ENCODE data around the gene BFSP1. TPM values are rescaled to one million over a fixed set of nuclear protein-coding genes. Genes with fewer than 3 reads are reported as not detected.

The BFSP1 gene
- total and polyA plus RNA-seq, 2 donors (not counting 3 experiments of a cell fraction or from before 2014, with no cell fraction given): 3.1 to 5.2 TPM

- H3K27me3 ChIP-seq (ENCODE audit: control insufficient read depth in 2 of 2, insufficient read depth in 2 of 2, low read length in 2 of 2): peaks cover 0 to 3% of the 10 kb centered on the region in 2 experiments
- no peaks in the 10 kb centered on the region for H3K36me3 ChIP-seq (ENCODE audit: control insufficient read depth in 2 of 2, extremely low read depth in 1 of 2, insufficient read depth in 2 of 2, low read length in 2 of 2)
- CTCF ChIA-PET: interaction anchor here (1.3 to 3.6 kb wide), 2 partner anchors 14 to 642 kb away, joined by 3 to 17 read pairs; no protein-coding TSS in a partner anchor
- H3K9me3 ChIP-seq (replicated peaks; ENCODE audit: control insufficient read depth, insufficient read depth, low read length): no peaks in the 10 kb centered on the region
- no peak overlapping the region for H2AFZ ChIP-seq (ENCODE audit: low read depth, low read length)
- no TSS peak for BruUV-seq (replicated peaks)
- no peak overlapping the region for H3K9ac ChIP-seq (replicated peaks; ENCODE audit: extremely low read depth, insufficient read depth, low read length)
- no peak overlapping the region for H3K4me2 ChIP-seq (ENCODE audit: insufficient read depth, low read length)
- dilution Hi-C loops (cut with MboI; ENCODE audit: extremely low pct_ligation_motif_present, low sequenced_read_pairs): loop anchor here (25.0 kb wide), 1 partner anchor 634 kb away; no protein-coding TSS in a partner anchor
- H4K20me1 ChIP-seq (replicated peaks; ENCODE audit: control insufficient read depth, extremely low read depth, insufficient read depth, low read length): no peaks in the 10 kb centered on the region
- TF ChIP-seq CTCF (IDR thresholded peaks at IDR 0.05; ENCODE audit: extremely low read depth in 1 of 2, insufficient read depth in 1 of 2, low read depth in 1 of 2, low read length in 2 of 2): no peak
- no peak for TF ChIP-seq MYC (IDR thresholded peaks at IDR 0.05; ENCODE audit: low read depth, low read length)
- TF ChIP-seq JUN (IDR thresholded peaks at IDR 0.05; ENCODE audit: borderline replicate concordance, insufficient read depth, insufficient read length, low read depth): no peak
- TF ChIP-seq GATA2 (IDR thresholded peaks at IDR 0.05; ENCODE audit: insufficient read depth, insufficient read length, low read depth, low read length): no peak
- intact Hi-C loops (cut with micrococcal nuclease): no loop called here
- H3K4me3 ChIP-seq (replicated peaks in 1 of 3; ENCODE audit: insufficient read depth in 1 of 3, low read depth in 1 of 3, low read length in 3 of 3): no peak overlapping the region
- FAIRE-seq (no peak), DNase-seq (ENCODE audit: low read depth, low spot score) (no peak)
- POLR2A ChIA-PET: no interaction called here
- no peaks in the 10 kb centered on the region for H3K9me1 ChIP-seq (replicated peaks; ENCODE audit: control insufficient read depth, extremely low read depth, insufficient read depth, low read length)
- no peaks in the 10 kb centered on the region for H3K79me2 ChIP-seq (ENCODE audit: control insufficient read depth, insufficient read depth, low read length)
- H3K4me1 ChIP-seq (ENCODE audit: control insufficient read depth, extremely low read depth, insufficient read depth, low read length): no peaks in the 10 kb centered on the region
- H3K27ac ChIP-seq (ENCODE audit: insufficient read depth, low read depth, low read length): no peak overlapping the region
Measured at GRCh38 chr20:17446171-17446570, 85.0 kb downstream of the BFSP1 start.

- CTCF ChIA-PET: interaction anchor here (1.3 kb wide), 1 partner anchor 642 kb away, joined by 3 read pairs; no protein-coding TSS in a partner anchor
- POLR2A ChIA-PET: no interaction called here
- dilution Hi-C loops (cut with MboI; ENCODE audit: extremely low pct_ligation_motif_present, low sequenced_read_pairs): loop anchor here (25.0 kb wide), 1 partner anchor 633 kb away; no protein-coding TSS in a partner anchor
Measured at GRCh38 chr20:17445543-17445942, 85.6 kb downstream of the BFSP1 start.

More at GRCh38 chr20:17445543-17445942, 85.6 kb downstream of the BFSP1 start:
- no peaks in the 10 kb centered on the region for H3K79me2 ChIP-seq (ENCODE audit: control insufficient read depth, insufficient read depth, low read length)
- peaks cover 0 to 3% of the 10 kb centered on the region in 2 experiments for H3K27me3 ChIP-seq (ENCODE audit: control insufficient read depth in 2 of 2, insufficient read depth in 2 of 2, low read length in 2 of 2)
- no peak overlapping the region for H3K9ac ChIP-seq (replicated peaks; ENCODE audit: extremely low read depth, insufficient read depth, low read length)
- DNase-seq (ENCODE audit: low read depth, low spot score) (no peak), FAIRE-seq (no peak)
- BruUV-seq (replicated peaks): no TSS peak
- no peak overlapping the region for H3K4me2 ChIP-seq (ENCODE audit: insufficient read depth, low read length)
- intact Hi-C loops (cut with micrococcal nuclease): no loop called here
- H3K27ac ChIP-seq (ENCODE audit: insufficient read depth, low read depth, low read length): no peak overlapping the region
- no peaks in the 10 kb centered on the region for H3K4me1 ChIP-seq (ENCODE audit: control insufficient read depth, extremely low read depth, insufficient read depth, low read length)
- no peaks in the 10 kb centered on the region for H3K9me1 ChIP-seq (replicated peaks; ENCODE audit: control insufficient read depth, extremely low read depth, insufficient read depth, low read length)
- TF ChIP-seq JUN (IDR thresholded peaks at IDR 0.05; ENCODE audit: borderline replicate concordance, insufficient read depth, insufficient read length, low read depth): no peak
- TF ChIP-seq EZH2 (IDR thresholded peaks at IDR 0.05; ENCODE audit: borderline replicate concordance, low read depth, low read length, severe bottlenecking): no peak
- no peak for TF ChIP-seq POLR2AphosphoS5 (IDR thresholded peaks at IDR 0.05; ENCODE audit: insufficient read depth, low read depth, low read length)
- TF ChIP-seq CTCF (IDR thresholded peaks at IDR 0.05; ENCODE audit: extremely low read depth in 1 of 2, insufficient read depth in 1 of 2, low read depth in 1 of 2, low read length in 2 of 2): no peak
- no peak for TF ChIP-seq MYC (IDR thresholded peaks at IDR 0.05; ENCODE audit: low read depth, low read length)
- TF ChIP-seq FOS (IDR thresholded peaks at IDR 0.05; ENCODE audit: borderline replicate concordance, insufficient read depth, low read length): no peak
- TF ChIP-seq POLR2A (IDR thresholded peaks at IDR 0.05; ENCODE audit: low read depth, low read length): no peak
- no peak for TF ChIP-seq GATA2 (IDR thresholded peaks at IDR 0.05; ENCODE audit: insufficient read depth, insufficient read length, low read depth, low read length)
- no peak for TF ChIP-seq MAX (IDR thresholded peaks at IDR 0.05; ENCODE audit: insufficient read depth, insufficient read length)
- no peak overlapping the region for H3K4me3 ChIP-seq (replicated peaks in 1 of 3; ENCODE audit: insufficient read depth in 1 of 3, low read depth in 1 of 3, low read length in 3 of 3)
- H4K20me1 ChIP-seq (replicated peaks; ENCODE audit: control insufficient read depth, extremely low read depth, insufficient read depth, low read length): no peaks in the 10 kb centered on the region
- no peaks in the 10 kb centered on the region for H3K9me3 ChIP-seq (replicated peaks; ENCODE audit: control insufficient read depth, insufficient read depth, low read length)
- no peaks in the 10 kb centered on the region for H3K36me3 ChIP-seq (ENCODE audit: control insufficient read depth in 2 of 2, extremely low read depth in 1 of 2, insufficient read depth in 2 of 2, low read length in 2 of 2)
- no peak overlapping the region for H2AFZ ChIP-seq (ENCODE audit: low read depth, low read length)

All from endothelial cell of umbilical vein (primary cell).